ENCODE data around the gene LHX8.
A peak's percentile ranks its signal among the peaks of the same experiment; 100 is the strongest.

The LHX8 gene

DNA sequence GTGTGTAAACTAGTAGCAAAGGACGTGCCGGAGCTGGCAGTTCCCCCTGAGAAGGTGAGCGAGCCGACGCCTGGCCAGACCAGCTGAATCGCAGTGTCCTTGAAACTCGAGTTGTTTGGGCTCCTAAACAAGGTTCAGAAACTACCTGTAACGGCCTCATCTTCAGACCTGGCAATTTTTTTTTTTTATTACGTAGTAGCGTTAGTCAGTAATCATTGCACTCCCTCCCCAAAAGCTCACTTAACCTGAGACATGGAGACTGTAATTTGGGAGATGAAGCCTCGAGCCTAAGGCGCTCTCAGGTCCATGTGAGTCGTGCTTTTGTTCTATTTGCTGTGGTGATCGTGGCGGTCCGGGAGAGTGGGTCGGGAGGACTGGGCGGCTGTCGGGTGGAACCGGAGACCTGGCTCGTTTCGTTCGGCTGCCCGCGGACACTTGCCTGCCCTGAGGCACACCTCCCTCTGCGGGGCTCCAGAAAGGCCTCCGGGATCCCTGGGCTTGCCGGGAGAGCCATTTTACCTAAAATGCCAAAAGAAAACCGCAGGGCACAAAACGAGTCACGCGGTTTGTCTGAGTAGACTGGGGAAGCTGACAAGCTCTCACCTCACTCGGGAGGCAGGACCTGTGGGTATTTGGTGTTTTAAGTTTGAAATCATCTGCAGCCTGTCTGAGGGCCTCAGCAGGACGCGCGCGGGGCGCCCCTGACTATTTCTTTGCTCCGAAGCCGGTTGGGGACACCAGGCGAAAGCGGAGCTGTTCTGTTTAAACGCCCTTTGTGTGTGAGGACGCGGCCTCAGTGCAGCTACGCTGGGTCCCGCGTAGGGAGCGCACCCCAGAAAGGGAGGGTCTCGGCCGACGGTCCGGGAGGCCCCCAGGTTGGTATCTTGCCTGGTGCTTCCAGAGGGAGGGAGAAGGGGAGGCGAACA, 722 bp downstream of the LHX8 start:
- peaks cover 0 to 33% (median 23%) of the 10 kb centered on the region in 4 donors for H3K4me1 ChIP-seq
- H3K36me3 ChIP-seq: no peaks in the 10 kb centered on the region
- no peak for DNase-seq
- no peak for TF ChIP-seq CTCF (IDR thresholded peaks at IDR 0.05)
- H3K4me3 ChIP-seq: peak overlapping the region; percentile 7 to 38
- intact Hi-C loops (cut with DNase I; ENCODE audit: low total_unique reads): no loop called here
- H3K27ac ChIP-seq: no peak overlapping the region
- no peaks in the 10 kb centered on the region for H3K9me3 ChIP-seq
- H3K27me3 ChIP-seq: peaks cover 5 to 86% of the 10 kb centered on the region in 2 donors

DNA sequence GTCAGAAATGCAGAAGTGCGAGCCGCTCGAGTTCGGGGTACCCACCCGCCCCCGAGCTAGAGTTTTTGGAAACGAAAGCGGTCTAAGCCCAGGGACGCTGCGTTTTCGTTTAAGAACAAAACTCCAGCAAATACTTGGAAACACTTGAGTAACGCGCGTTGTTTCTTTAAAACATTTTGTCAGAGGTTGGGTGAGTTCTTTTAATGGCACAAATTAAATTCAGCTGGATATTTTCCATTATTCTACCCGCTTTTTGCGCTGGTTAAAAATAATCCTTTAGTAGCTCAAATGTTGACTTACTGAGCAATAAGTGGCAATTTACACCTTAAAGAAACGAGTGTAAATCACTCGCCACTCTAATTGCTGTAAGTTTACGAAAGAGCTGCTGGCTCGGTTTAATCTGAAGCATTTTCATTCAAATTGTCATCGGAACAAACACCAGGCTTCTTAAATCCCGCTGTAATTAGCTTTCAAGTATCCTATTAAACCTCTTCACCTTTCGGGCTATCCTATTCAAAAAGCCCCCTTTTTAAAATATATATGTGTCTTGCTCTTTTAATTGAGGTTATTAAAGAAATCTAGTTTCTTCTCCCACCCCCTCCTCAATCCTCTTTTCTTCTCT, 1.5 kb downstream of the LHX8 start:
- no peak for TF ChIP-seq CTCF (IDR thresholded peaks at IDR 0.05)
- Histone ChIP-seq H3K4me1 (peaks cover 0 to 31% (median 23%) of the 10 kb centered on the region in 4 donors), H3K4me3 (peak overlapping the region; percentile 7 to 38), H3K9me3 (no peaks in the 10 kb centered on the region), H3K27ac (no peak overlapping the region), H3K27me3 (peaks cover 5 to 82% of the 10 kb centered on the region in 2 donors), H3K36me3 (no peaks in the 10 kb centered on the region)
- DNase-seq: no peak
- intact Hi-C loops (cut with DNase I; ENCODE audit: low total_unique reads): no loop called here

- intact Hi-C loops (cut with DNase I; ENCODE audit: low total_unique reads): no loop called here
- no peak for DNase-seq
- peak overlapping the region in 1 of 2 donors; percentile 38 for H3K4me3 ChIP-seq
These were observed 2.1 kb downstream of the LHX8 start for GRCh38 chr1:75136195-75136815.

GRCh38 chr1:75136921-75137641, 2.9 kb downstream of the LHX8 start:
- peaks cover 5 to 68% of the 10 kb centered on the region in 2 donors for H3K27me3 ChIP-seq
- no peaks in the 10 kb centered on the region for H3K36me3 ChIP-seq
- intact Hi-C loops (cut with DNase I; ENCODE audit: low total_unique reads): no loop called here
- H3K4me3 ChIP-seq: no peak overlapping the region
- peaks cover 0 to 25% (median 21%) of the 10 kb centered on the region in 4 donors for H3K4me1 ChIP-seq
- no peak for DNase-seq
- H3K27ac ChIP-seq: no peak overlapping the region
- H3K9me3 ChIP-seq: no peaks in the 10 kb centered on the region
- no peak for TF ChIP-seq CTCF (IDR thresholded peaks at IDR 0.05)

More at GRCh38 chr1:75136195-75136815, 2.1 kb downstream of the LHX8 start:
- Histone ChIP-seq H3K36me3 (no peaks in the 10 kb centered on the region), H3K4me1 (peaks cover 0 to 25% (median 21%) of the 10 kb centered on the region in 4 donors), H3K9me3 (no peaks in the 10 kb centered on the region), H3K27ac (no peak overlapping the region), H3K27me3 (peaks cover 5 to 76% of the 10 kb centered on the region in 2 donors)
- no peak for TF ChIP-seq CTCF (IDR thresholded peaks at IDR 0.05)

DNA sequence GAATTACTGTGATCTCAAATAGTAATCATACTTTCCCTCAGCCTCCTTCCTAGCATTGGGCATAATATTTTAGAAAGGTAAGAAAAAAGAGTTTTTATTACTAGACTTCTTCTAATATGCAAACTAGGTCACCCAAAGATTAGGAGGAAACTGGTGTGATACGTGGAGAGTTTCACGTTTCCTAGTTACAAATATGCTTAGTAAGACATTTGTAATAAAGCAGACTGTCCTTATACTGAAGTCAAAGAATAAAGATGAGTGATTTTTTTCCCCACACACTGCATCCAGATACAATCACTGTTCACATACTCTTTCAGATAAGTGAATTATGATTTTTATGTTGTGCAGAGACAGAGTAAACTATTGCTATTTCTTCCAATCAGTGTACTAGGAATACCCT, 17.9 kb downstream of the LHX8 start:
- Histone ChIP-seq H3K4me1 (no peaks in the 10 kb centered on the region), H3K27me3 (no peaks in the 10 kb centered on the region), H3K27ac (no peak overlapping the region), H3K9me3 (no peaks in the 10 kb centered on the region), H3K36me3 (no peaks in the 10 kb centered on the region), H3K4me3 (no peak overlapping the region)
- DNase-seq: no peak
- no peak for TF ChIP-seq CTCF (IDR thresholded peaks at IDR 0.05)
- intact Hi-C loops (cut with DNase I; ENCODE audit: low total_unique reads): no loop called here
